HG03354 (cell line): ENCODE data around the gene TRIM72.
"Not testable (repeated sequence)": the region's sequence is repeated elsewhere in the genome, so short reads cannot be mapped to it uniquely, and the experiment has no call there.

Experiments
- ATAC-seq: cut with Tn5 transposase; IDR thresholded peaks from one replicate; pipeline ENCODE4 v1.9.1; 2021; ENCODE audit warnings: mild to moderate bottlenecking; ENCODE audit not compliant: unreplicated experiment, poor library complexity, severe bottlenecking

The TRIM72 gene

GRCh38 chr16:31206776-31207175 lies 7.1 kb upstream of the TRIM72 start:
- no peak for ATAC-seq

- ATAC-seq, result no peak
Observed at GRCh38 chr16:31213342-31213741, 577 bp upstream of the TRIM72 start.

GRCh38 chr16:31214708-31215286 lies 878 bp downstream of the TRIM72 start:
- ATAC-seq, result no peak

- ATAC-seq, result no peak
Observed at GRCh38 chr16:31215287-31216162, 1.6 kb downstream of the TRIM72 start.

- no peak for ATAC-seq
Observed at GRCh38 chr16:31216422-31217135, 2.7 kb downstream of the TRIM72 start, which contains the start of gene PYDC1. PYDC1 (minus strand) TSS chr16:31217135; CDS start chr16:31217028, 107 bp downstream.

- no peak for ATAC-seq
Observed at GRCh38 chr16:31217136-31217530, 3.2 kb downstream of the TRIM72 start.

- no peak for ATAC-seq
Observed at GRCh38 chr16:31219154-31219741, 5.3 kb downstream of the TRIM72 start.

- no peak for ATAC-seq
Observed at GRCh38 chr16:31221357-31222160, 7.6 kb downstream of the TRIM72 start.

GRCh38 chr16:31223044-31223443 lies 9.1 kb downstream of the TRIM72 start:
- ATAC-seq, result no peak

GRCh38 chr16:31224092-31224955 lies 10.4 kb downstream of the TRIM72 start:
- ATAC-seq, result no peak

GRCh38 chr16:31225193-31225592 lies 11.3 kb downstream of the TRIM72 start:
- ATAC-seq, result no peak

- ATAC-seq, result no peak
Observed at GRCh38 chr16:31228206-31228605, 14.3 kb downstream of the TRIM72 start.

- no peak for ATAC-seq
Observed at GRCh38 chr16:31229501-31229900, 15.6 kb downstream of the TRIM72 start.

- ATAC-seq, result no peak
Observed at GRCh38 chr16:31238041-31238440, 24.1 kb downstream of the TRIM72 start.

GRCh38 chr16:31242206-31242605 lies 28.3 kb downstream of the TRIM72 start:
- no peak for ATAC-seq

- no peak for ATAC-seq
Observed at GRCh38 chr16:31243734-31244670, 30.1 kb downstream of the TRIM72 start.

GRCh38 chr16:31245598-31245997 lies 31.7 kb downstream of the TRIM72 start:
- not testable (repeated sequence) for ATAC-seq
